ENCODE results near the gene SREK1. TPM values are rescaled to one million over a fixed set of nuclear protein-coding genes. Genes with fewer than 3 reads are reported as not detected.

SREK1 gene
- total and polyA plus RNA-seq, 2 donors (not counting 1 experiment from before 2014, with no cell fraction given): 28.4 to 94.5 TPM

GRCh38 chr5:66193419-66193818 is 49.3 kb downstream of the SREK1 start:
- Histone ChIP-seq H3K27ac (ENCODE audit: insufficient read depth, low read length) (no peak overlapping the region), H2AFZ (ENCODE audit: low read length) (no peak overlapping the region), H3K4me1 (ENCODE audit: control insufficient read depth, extremely low read depth, insufficient read depth, low read length) (no peaks in the 10 kb centered on the region), H3K79me2 (ENCODE audit: control insufficient read depth, insufficient read depth, low read length) (no peaks in the 10 kb centered on the region), H3K4me2 (ENCODE audit: extremely low read depth, insufficient read depth, low read length) (no peak overlapping the region), H3K27me3 (ENCODE audit: control insufficient read depth, insufficient read depth, low read length) (no peaks in the 10 kb centered on the region), H3K9ac (ENCODE audit: insufficient read depth, low read length) (no peak overlapping the region), H3K36me3 (ENCODE audit: control insufficient read depth, insufficient read depth, low read length) (no peaks in the 10 kb centered on the region), H4K20me1 (ENCODE audit: control insufficient read depth, extremely low read depth, insufficient read depth, low read length) (no peaks in the 10 kb centered on the region), H3K4me3 (replicated peaks in 1 of 4; ENCODE audit: control extremely low read depth in 1 of 4, insufficient read depth in 1 of 4, low read depth in 3 of 4, low read length in 4 of 4) (no peak overlapping the region), H3K9me3 (ENCODE audit: control insufficient read depth, insufficient read depth, low read depth, low read length) (no peaks in the 10 kb centered on the region)
- TF ChIP-seq EZH2 (IDR thresholded peaks at IDR 0.05; ENCODE audit: low read length, missing control alignments) (no peak), CTCF (conservative IDR thresholded peaks at IDR 0.05 in 1 of 2, IDR thresholded peaks at IDR 0.05 in 1 of 2; ENCODE audit: low read depth in 1 of 2, low read length in 2 of 2) (no peak)
- no peak for DNase-seq (ENCODE audit: low read depth in 2 of 2)

- H3K27ac ChIP-seq (ENCODE audit: insufficient read depth, low read length): no peak overlapping the region
- no peak overlapping the region for H3K4me3 ChIP-seq (replicated peaks in 1 of 4; ENCODE audit: control extremely low read depth in 1 of 4, insufficient read depth in 1 of 4, low read depth in 3 of 4, low read length in 4 of 4)
- no peaks in the 10 kb centered on the region for H3K79me2 ChIP-seq (ENCODE audit: control insufficient read depth, insufficient read depth, low read length)
- TF ChIP-seq CTCF (conservative IDR thresholded peaks at IDR 0.05 in 1 of 2, IDR thresholded peaks at IDR 0.05 in 1 of 2; ENCODE audit: low read depth in 1 of 2, low read length in 2 of 2) (no peak), EZH2 (IDR thresholded peaks at IDR 0.05; ENCODE audit: low read length, missing control alignments) (no peak)
- H2AFZ ChIP-seq (ENCODE audit: low read length): no peak overlapping the region
- H3K4me1 ChIP-seq (ENCODE audit: control insufficient read depth, extremely low read depth, insufficient read depth, low read length): no peaks in the 10 kb centered on the region
- DNase-seq (ENCODE audit: low read depth in 2 of 2): peak in 1 of 2 donors; percentile 74
- no peaks in the 10 kb centered on the region for H3K9me3 ChIP-seq (ENCODE audit: control insufficient read depth, insufficient read depth, low read depth, low read length)
- H3K36me3 ChIP-seq (ENCODE audit: control insufficient read depth, insufficient read depth, low read length): no peaks in the 10 kb centered on the region
- H4K20me1 ChIP-seq (ENCODE audit: control insufficient read depth, extremely low read depth, insufficient read depth, low read length): no peaks in the 10 kb centered on the region
- H3K27me3 ChIP-seq (ENCODE audit: control insufficient read depth, insufficient read depth, low read length): no peaks in the 10 kb centered on the region
- H3K9ac ChIP-seq (ENCODE audit: insufficient read depth, low read length): no peak overlapping the region
- H3K4me2 ChIP-seq (ENCODE audit: extremely low read depth, insufficient read depth, low read length): no peak overlapping the region
Measured at GRCh38 chr5:66197764-66198405, 53.8 kb downstream of the SREK1 start.

- no peak overlapping the region for H3K27ac ChIP-seq (ENCODE audit: insufficient read depth, low read length)
- no peak overlapping the region for H3K9ac ChIP-seq (ENCODE audit: insufficient read depth, low read length)
- no peaks in the 10 kb centered on the region for H3K36me3 ChIP-seq (ENCODE audit: control insufficient read depth, insufficient read depth, low read length)
- TF ChIP-seq CTCF (conservative IDR thresholded peaks at IDR 0.05 in 1 of 2, IDR thresholded peaks at IDR 0.05 in 1 of 2; ENCODE audit: low read depth in 1 of 2, low read length in 2 of 2) (no peak), EZH2 (IDR thresholded peaks at IDR 0.05; ENCODE audit: low read length, missing control alignments) (no peak)
- DNase-seq (ENCODE audit: low read depth in 2 of 2): no peak
- H3K27me3 ChIP-seq (ENCODE audit: control insufficient read depth, insufficient read depth, low read length): no peaks in the 10 kb centered on the region
- no peak overlapping the region for H3K4me3 ChIP-seq (replicated peaks in 1 of 4; ENCODE audit: control extremely low read depth in 1 of 4, insufficient read depth in 1 of 4, low read depth in 3 of 4, low read length in 4 of 4)
- no peaks in the 10 kb centered on the region for H3K79me2 ChIP-seq (ENCODE audit: control insufficient read depth, insufficient read depth, low read length)
- no peak overlapping the region for H2AFZ ChIP-seq (ENCODE audit: low read length)
- no peaks in the 10 kb centered on the region for H4K20me1 ChIP-seq (ENCODE audit: control insufficient read depth, extremely low read depth, insufficient read depth, low read length)
- no peaks in the 10 kb centered on the region for H3K9me3 ChIP-seq (ENCODE audit: control insufficient read depth, insufficient read depth, low read depth, low read length)
- H3K4me2 ChIP-seq (ENCODE audit: extremely low read depth, insufficient read depth, low read length): no peak overlapping the region
- H3K4me1 ChIP-seq (ENCODE audit: control insufficient read depth, extremely low read depth, insufficient read depth, low read length): no peaks in the 10 kb centered on the region
Measured at GRCh38 chr5:66198837-66199236, 54.7 kb downstream of the SREK1 start.

Data from fibroblast of lung (primary cell).